HG03135 (cell line): ENCODE results near the gene CDHR1.
A peak's percentile ranks its signal among the peaks of the same experiment; 100 is the strongest.

Experiments used
- ATAC-seq: cut with Tn5 transposase; IDR thresholded peaks from one replicate; pipeline ENCODE4 v1.9.1; 2021; ENCODE audit warnings: mild to moderate bottlenecking, moderate library complexity; ENCODE audit not compliant: unreplicated experiment

Gene CDHR1

GRCh38 chr10:84196941-84197340 lies 2.6 kb downstream of the CDHR1 start:
- ATAC-seq = no peak

DNA sequence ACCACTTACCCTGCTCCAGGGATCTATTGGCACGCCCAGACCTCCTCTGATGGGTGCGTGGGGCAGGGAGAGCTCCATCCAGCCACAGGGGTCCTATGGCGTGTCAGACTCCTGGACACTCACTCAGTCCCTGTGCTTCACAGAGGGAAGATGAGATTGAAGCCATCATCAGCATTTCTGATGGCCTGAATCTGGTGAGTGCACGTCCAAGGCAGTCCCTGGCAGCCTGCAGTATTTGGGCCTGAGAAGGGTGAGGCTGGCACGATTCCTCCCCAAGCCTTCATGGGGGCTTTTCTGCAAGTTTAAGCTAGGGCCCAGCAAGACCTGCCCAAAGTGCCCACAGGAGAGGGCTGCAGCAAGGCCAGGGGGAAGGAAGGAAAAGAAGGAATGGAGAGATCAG lies 3.3 kb downstream of the CDHR1 start:
- ATAC-seq = no peak

GRCh38 chr10:84198206-84198915 lies 4.0 kb downstream of the CDHR1 start:
- ATAC-seq = no peak

DNA sequence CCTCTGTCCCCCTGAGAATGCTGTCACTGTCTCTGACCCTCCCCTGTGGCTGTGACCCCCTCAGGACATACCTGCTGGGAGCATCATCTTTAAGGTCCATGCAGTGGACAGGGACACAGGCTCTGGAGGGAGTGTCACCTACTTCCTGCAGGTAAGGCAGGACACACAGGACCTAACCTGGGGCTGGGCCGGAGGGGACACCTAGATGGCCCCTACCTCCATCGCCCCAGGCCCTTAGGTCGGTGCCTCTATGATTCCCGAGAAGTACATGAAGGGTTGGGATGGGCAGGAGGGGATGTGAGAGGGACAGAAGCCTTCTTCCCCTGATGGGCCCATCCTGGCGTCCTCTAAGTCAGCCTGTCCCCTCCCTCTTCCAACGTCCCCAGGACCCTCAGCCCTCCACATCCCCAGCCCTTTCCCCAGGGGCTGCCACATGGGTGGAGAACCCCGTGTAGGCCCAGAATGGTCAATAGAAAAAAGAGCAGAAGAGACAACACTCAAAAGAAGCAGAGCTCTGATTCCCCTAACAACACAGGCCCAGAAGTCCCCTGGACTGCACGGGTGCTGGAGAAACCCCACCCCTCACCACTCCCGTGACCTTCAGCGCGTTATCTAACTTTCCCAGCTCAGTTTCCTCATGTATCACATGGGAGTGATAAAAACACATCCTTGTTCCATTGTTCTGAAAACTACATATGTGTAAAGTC lies 6.4 kb downstream of the CDHR1 start:
- no peak for ATAC-seq

DNA sequence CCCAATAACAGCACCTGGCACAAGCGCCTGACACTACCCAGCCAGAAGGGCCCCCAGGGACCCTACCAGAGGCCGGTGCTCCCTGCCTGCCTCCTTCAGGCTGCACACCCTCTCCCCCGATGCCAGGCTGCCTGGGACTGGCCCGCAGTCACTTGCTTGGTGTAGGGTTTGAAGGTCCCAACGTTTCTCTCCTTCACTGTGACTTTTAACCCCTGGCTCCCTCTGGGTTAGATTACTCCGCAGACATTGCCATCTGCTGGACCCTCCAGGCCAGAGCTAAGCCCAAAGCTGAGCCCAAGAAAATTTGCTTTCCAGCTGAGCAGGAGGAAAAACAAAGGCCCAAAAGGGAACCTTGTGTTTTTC lies 6.9 kb downstream of the CDHR1 start:
- no peak for ATAC-seq

GRCh38 chr10:84201682-84202081 lies 7.3 kb downstream of the CDHR1 start:
- ATAC-seq = no peak

- ATAC-seq = no peak
Measured at GRCh38 chr10:84202349-84202748, 8.0 kb downstream of the CDHR1 start.

DNA sequence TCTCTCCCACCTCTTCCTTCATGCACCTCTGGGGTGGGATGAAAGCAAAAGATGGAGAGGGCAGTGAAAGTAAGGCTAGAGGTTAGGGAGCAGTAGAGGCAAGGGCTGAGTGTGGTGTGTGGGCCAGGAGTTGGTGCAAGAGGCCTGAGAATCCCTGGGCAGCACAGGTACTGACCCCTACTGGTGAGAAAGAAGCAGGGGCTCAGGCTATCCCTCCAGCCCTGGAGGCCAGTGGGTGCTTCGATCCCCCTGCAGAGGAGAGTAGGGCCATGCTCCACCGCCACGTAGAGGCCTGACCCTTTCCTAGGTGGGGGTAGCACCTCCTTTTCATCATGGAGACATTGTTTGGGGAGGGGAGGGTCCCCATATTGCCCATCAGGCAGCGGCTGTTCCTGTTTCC lies 9.8 kb downstream of the CDHR1 start:
- peak; percentile 49 for ATAC-seq

DNA sequence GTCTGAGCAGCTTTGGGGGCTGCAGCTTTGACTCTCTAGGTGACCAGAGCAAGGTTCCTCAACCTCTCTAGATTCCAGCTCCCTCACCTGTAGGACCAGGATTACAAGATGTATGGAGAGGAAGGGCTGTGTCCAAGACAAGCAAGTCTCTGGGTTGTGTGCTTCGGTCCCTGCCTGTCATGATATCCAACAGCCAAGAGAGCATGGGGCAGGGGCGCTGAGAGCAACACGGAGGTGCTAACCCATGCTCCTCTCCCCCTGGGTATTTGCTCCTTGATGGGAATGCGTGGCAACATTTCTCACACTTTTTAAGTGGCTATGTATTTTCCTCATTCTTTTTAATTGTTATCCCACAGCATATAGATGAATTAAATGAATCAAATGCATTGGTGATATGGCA lies 10.3 kb downstream of the CDHR1 start:
- ATAC-seq = no peak

DNA sequence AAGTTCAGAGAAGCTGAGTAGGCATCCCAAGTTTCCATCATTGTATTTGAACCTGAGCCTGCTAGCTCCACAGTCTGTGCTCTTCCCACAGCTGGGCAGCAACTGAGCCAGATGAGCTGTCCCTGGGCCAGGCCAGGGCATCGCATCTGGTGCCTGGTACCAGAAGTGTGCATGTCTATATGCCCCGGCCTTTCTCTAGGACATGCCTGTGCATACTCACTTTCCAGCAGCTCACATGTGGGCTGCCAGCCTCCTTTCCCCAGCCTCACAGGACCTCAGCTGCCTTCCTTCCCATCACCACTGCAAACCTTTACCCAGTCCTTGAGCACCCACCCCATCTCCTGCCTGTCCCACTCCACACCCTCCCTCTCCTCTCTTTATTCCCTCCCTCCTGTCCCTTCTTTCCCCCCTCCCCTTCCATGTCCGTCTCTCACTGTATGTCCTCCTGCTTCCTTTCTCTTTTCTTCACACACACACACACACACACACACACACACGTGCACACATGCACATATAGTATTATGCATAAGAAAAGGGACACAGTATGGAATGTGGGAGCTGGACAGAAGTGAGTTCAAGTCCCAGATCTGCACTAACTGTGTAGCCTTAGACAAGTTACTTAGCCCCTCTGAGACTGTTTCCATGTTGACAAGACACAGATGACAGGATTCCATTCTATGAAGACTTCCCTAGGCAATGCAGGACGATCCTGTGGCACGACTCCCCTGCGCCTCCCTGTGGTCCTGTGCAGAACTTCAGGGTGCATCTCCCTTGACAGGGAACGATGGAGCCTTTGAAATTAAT lies 10.9 kb downstream of the CDHR1 start:
- peak; percentile 72 for ATAC-seq

DNA sequence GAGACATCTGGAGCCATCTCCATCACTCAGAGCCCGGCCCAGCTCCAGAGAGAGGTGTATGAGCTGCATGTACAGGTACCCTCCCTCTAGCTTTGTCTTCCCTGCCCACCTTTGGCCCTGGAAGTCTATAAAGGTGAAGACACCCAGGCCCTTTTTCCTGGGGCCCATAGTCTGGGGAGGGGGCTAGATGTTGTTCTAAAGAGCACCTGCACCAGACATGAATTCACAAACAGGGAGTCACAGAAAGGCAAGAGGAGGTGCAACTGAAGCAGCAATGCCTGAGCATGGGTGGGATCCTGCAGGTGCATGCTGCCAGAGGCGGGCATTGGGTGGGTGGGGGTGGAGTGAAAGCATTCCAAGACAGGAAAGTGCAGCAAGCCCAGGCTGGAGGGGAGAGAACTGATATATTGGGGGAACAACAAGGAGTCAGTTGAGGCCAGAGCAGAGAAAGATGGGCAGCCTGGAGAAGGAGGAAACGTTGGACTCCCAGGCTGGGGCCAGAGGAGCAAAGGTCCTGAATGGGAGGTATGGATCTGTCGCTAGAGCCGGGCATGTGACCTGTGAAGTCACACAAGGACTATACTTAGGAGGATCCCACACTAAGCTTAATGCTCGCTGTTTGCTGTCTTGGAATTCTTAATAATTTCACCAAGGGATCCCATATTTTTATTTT lies 11.7 kb downstream of the CDHR1 start:
- no peak for ATAC-seq

DNA sequence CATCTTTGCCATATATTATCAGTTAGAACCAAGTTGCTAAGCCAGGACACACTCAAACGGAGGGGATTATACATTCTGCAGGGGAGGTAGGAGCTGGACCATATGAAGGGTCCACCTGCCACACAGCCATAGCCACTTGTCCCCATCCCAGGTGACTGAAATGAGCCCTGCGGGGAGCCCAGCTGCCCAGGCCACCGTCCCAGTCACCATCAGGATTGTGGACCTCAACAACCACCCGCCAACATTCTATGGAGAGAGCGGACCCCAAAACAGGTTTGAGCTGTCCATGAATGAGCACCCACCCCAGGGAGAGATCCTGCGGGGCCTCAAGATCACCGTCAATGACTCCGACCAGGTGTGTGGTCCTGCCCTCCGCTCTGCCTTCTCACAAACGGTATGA lies 13.7 kb downstream of the CDHR1 start:
- ATAC-seq = no peak

DNA sequence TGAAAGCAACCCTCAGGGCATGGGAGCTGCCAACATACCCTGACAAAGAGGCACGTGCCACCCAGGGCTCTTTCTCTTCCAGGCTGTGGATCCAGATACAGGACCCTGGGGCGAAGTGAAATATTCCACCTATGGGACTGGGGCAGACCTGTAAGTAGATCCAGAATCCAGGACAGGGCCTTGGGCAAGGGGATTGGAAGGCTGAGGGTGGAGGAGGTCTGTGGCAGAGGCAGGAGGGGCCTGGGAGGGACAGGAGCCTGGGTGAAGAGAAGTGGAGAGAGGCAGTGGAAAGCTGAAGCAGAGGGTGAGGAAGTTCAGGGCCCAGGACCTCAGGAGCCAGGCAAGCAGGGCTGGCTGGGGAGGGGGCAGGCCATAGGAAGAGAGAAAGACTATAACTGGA lies 17.2 kb downstream of the CDHR1 start:
- ATAC-seq = no peak

GRCh38 chr10:84212014-84212413 lies 17.7 kb downstream of the CDHR1 start:
- ATAC-seq = no peak

DNA sequence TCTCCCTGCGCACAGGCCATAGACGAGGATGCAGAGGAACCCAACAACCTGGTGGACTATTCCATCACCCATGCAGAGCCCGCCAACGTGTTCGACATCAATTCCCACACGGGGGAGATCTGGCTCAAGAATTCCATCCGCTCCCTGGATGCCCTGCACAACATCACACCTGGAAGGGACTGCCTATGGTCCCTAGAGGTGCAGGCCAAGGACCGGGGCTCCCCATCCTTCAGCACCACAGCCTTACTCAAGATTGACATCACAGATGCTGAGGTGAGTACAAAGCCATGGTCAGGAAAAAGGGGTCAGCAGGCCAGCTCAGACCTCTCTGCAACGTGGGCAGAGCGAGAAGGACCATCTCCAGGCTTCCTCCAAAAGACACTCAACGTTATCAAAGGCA lies 18.7 kb downstream of the CDHR1 start:
- no peak for ATAC-seq

- no peak for ATAC-seq
Measured at GRCh38 chr10:84214046-84214572, 19.8 kb downstream of the CDHR1 start.

GRCh38 chr10:84214612-84215235 lies 20.4 kb downstream of the CDHR1 start:
- ATAC-seq = peak; percentile 90

DNA sequence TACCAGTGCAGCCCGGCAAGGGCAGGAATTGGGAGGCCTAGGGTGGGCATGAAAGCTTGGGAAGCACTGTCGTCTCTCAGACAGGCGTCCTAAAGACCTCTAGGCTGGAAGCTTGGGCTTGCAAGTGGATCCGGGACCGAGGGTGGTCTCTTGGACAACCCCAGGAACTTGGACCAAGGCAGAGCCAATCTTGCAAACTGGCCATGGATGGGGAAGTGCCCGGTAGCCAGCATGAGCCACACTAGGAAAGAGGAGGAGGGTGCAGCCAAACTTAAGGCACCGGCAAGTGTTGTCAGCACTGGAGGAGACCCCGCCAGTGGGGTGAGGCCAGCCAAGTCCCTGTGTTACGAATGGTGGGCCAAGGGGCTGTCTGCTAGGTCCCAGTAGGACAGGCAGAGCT lies 22.5 kb downstream of the CDHR1 start:
- ATAC-seq = no peak

GRCh38 chr10:84217746-84218145 lies 23.4 kb downstream of the CDHR1 start:
- no peak for ATAC-seq

DNA sequence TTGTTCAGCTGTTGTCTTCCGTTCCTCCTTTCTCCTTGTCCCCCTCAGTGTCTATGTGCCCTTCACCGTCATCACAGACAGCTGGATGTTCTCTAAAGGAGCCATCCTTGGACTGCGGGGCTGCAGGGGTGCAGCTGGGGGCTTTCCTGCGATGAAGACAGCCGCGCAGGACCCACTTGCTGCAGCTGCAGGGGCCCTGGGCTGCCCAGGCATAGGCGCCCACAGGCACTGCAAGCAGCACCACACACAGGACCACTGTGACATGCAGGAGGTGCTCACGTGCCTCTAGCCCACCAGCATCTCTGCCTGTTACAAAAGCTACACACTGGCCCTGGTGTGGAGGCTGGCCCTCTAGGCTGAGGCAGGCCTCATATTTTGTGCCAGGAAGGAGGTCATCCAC lies 27.6 kb downstream of the CDHR1 start:
- ATAC-seq = no peak
